ENCODE results near the gene COP1.

The COP1 gene

DNA sequence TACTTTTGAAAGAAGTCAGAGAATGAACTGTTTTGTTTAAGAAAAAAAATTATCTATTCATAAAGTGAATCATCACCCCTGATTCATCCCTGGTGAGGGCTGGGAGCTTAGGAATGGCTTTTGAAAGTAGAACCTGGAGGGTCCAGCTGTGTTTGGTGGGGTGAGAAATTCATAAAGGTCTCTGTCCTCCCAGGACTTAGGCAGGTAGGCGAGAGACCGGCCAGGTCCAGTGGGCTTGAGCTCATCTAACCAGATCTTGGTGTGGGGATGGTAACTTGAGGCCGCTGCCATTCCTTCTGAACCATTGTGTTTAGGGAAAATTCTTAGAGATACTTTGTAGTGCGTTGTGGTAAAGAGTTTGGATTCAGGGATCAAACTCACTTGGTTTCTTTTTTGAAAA is 306.9 kb downstream of the COP1 start:
- TF ChIP-seq CTCF (IDR thresholded peaks at IDR 0.05; ENCODE audit: low read depth, low read length), result no peak
- no peak overlapping the region for H3K4me3 ChIP-seq (replicated peaks in 1 of 2; ENCODE audit: low read depth in 2 of 2, low read length in 2 of 2)
- DNase-seq (ENCODE audit: low read depth in 2 of 2), result peak in 1 of 2 donors; percentile 17

- no peak overlapping the region for H3K4me3 ChIP-seq (replicated peaks in 1 of 2; ENCODE audit: low read depth in 2 of 2, low read length in 2 of 2)
- DNase-seq (ENCODE audit: low read depth in 2 of 2), result no peak
Measured at GRCh38 chr1:175895966-175896365, 311.1 kb downstream of the COP1 start.

More at GRCh38 chr1:175895966-175896365, 311.1 kb downstream of the COP1 start:
- no peak for TF ChIP-seq CTCF (IDR thresholded peaks at IDR 0.05; ENCODE audit: low read depth, low read length)

Measured in cardiac fibroblast (primary cell).